Embryonic facial prominence (tissue), 1 donor: Measurements from ENCODE around the gene VAMP4.
"Not testable (repeated sequence)": the region's sequence is repeated elsewhere in the genome, so short reads cannot be mapped to it uniquely, and the experiment has no call there.

Experiments used
- DNase-seq: peaks from one replicate; pipeline ENCODE4 v3.0.0-alpha.2; 2016; ENCODE audit errors: extremely low spot score

The VAMP4 gene

DNA sequence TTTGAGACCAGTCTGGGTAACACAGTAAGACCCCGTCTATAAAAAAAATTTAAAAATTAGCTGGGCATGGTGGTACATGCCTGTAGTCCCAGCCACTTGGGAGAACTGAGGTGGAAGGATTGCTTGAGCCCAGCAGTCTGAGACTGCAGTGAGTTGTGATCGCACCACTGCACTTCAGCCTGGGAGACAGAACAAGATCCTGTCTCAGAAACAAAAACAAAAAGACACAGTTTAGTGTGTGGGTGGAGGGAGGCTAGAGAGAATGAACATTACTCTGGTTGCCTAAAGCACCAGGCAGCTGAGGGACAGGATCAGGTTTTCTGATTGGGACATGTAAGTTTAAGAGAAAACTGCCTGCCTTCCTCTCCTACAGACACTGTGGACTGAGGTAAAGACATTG, 42.3 kb downstream of the VAMP4 start:
- DNase-seq, result no peak

DNA sequence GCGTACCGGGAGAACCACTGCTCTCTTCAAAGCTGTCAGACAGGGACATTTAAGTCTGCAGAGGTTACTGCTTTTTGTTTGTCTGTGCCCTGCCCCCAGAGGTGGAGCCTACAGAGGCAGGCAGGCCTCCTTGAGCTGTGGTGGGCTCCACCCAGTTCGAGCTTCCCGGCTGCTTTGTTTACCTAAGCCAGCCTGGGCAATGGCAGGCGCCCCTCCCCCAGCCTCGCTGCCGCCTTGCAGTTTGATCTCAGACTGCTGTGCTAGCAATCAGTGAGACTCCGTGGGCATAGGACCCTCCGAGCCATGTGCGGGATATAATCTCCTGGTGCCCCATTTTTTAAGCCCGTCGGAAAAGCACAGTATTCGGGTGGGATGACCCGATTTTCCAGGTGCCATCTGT, 46.1 kb downstream of the VAMP4 start:
- DNase-seq, result not testable (repeated sequence)

- DNase-seq, result not testable (repeated sequence)
These were observed 48.3 kb downstream of the VAMP4 start for GRCh38 chr1:171693541-171693940.

- no peak for DNase-seq
These were observed 58.0 kb downstream of the VAMP4 start for GRCh38 chr1:171683870-171684269.

DNA sequence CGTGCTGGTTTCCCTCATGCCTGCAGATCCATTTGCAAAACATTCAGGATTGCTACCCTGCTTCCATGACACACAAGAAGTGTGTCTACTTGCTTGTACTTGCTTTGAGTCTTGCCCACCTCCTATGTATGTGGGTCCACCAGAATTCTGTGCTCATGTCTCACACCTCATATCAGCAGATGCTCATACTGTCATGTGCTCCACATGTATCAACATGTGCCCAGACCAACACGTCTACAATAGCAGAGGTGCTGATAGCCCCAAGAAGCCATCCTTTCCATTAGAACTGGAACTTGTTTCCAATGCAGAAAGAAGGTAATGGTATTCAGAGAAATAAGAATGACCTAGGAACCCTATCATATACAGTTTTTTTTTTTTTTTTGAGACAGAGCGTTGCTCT, 61.5 kb downstream of the VAMP4 start:
- DNase-seq, result no peak

DNA sequence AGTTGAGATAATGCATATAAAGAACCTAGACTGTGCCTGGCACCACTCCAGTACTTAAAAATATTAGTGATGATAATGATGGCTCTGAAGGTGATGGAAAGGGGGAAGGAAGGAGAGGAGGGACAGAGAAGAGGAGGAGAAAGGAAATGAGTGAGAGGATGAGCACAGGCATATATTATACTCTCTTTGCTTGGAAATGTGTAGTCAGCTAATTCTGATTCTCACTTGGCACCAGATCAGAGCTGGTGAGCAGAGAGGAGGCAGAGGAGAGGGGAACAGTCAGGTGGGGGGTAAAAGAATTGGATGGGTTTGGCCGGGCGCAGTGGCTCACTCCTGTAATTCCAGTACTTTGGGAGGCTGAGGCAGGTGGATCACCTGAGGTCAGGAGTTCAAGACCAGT, 65.0 kb downstream of the VAMP4 start:
- no peak for DNase-seq

GRCh38 chr1:171674431-171675405, 67.1 kb downstream of the VAMP4 start:
- DNase-seq, result no peak

DNA sequence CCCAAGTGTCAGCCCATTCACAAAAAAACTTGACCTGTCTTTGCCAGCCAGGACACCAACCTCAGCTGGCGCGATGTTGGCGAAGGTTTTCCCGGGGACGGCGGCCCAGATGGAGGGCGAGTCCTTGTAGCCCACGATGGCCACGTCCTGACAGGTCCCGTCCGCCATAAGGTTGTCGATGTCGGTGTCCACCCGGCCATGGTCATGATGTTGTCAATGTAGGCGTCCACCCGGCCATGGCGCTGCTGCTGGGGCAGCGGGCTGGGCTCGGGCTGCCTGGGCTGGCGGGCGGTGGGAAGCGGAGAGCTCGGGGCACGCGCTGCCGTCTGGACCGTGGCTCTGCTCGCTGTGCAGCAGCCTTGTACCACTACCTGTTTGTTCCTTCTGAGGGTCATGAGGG, 71.1 kb downstream of the VAMP4 start:
- DNase-seq, result no peak

DNA sequence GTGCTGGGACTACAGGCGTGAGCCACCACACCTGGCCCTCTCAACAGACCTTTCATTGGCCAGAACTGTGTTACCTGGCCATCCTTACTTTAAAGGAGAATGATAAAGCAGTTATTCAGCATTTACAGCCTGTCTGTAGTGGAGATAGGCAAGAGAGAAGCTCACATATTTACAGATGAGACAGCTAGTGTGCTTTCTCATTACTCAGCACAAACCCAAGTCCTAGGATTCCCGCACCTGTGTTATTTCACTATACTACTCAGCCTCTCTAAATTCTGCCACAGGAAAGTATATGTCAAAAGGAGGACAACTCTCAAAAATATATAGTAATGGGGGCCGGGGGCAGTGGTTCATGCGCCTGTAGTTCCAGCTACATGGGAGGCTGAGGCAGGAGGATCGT, 73.5 kb downstream of the VAMP4 start:
- no peak for DNase-seq

GRCh38 chr1:171666114-171666769, 75.6 kb downstream of the VAMP4 start:
- no peak for DNase-seq

GRCh38 chr1:171664976-171665375, 76.9 kb downstream of the VAMP4 start:
- no peak for DNase-seq

DNA sequence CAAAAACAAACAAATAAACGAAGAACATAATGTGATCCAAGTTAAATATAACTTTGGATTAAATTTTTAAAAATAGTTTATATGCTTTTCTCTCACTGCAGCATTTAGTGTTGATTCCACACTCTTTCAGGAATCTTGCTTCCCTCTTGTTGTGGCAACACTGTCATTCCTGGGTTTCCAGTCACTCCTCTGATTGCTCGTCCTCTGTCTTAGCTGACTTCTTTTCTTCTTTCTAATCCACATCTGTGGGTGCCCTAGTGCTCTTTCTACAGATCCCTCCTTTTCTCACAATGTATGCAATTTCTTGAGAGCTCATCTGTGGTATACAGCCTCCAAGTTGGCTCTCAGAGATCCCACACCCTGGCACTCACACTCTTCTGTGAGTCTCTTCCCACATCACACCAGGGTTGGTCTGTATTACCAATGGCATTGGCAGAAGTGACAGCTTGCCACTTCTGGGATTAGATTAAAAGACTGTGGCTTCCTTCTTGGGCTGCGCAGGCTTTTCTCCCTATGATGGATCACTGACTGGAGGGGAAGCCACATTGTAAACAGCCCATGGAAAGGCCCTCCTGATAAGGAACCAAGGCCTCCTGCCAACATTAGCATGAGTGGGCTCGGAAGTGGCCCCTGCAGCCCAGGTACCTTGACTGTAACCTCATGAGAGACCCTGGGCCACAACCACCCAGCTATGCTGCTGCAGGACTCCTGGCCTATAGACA, 77.8 kb downstream of the VAMP4 start:
- DNase-seq, result no peak

DNA sequence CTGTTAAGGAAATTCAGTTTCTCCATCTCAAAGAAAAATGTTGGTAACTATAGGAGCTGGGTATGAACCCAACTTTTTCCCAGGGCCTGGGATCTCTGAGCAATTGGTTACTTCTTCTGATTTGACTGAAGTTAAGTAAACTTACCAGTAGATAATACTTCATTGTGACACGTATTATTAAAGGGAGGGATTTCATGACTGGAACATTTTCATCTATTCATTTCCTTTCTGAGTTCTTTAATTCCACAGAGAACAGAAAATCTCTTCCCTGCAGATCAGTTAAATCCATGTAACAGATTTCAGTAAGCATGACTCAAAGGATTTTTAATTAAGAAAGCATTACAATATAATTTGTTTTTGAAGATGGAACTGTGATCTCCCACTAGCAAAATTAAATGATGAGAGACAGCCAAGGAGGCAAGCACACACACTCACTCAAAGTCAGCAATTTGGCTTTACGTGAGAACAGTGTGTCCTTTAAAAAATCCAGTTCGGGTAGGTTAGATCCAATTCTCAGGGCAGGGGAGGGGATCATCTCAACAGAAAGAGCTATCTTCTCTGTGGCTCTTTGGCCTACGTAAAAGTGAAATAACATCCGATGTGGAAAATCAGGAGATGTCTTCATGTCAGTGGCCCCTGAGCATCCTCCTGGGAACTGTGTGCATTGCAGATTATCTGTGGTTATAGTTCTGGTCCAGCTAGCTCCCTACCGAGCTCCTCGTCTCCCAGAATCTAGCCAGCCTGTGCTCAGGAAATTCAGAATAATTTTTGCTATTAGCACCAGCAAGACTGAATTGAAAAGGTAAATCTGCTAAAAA, 78.6 kb downstream of the VAMP4 start:
- no peak for DNase-seq

DNA sequence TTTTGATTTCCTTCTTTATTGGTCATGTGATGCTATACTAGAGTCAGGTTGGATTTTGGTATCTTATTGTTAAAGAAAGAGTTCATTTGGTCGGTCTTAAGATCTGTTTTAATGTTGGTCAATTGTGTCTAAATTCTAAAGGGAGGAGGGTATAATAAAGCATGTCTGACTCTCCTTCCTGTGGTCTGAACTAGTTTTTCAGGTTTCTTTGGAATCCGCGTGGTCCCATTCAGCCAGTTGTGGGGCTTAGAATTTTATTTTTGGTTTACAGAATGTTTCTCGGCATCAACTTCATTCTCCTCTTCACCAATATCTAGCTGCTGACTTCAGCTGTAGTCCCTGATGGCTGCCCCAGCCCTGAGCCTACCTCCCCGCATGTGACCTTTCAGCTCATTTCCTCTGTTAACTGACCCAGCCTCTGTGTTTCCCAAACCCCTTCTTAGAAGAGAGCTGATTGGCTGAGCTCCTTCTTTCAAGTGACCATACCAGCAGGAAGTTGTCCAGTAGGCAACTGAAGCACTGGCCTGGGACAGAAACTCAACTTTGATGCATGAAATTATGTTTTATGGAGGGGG, 80.7 kb downstream of the VAMP4 start:
- DNase-seq, result no peak

DNA sequence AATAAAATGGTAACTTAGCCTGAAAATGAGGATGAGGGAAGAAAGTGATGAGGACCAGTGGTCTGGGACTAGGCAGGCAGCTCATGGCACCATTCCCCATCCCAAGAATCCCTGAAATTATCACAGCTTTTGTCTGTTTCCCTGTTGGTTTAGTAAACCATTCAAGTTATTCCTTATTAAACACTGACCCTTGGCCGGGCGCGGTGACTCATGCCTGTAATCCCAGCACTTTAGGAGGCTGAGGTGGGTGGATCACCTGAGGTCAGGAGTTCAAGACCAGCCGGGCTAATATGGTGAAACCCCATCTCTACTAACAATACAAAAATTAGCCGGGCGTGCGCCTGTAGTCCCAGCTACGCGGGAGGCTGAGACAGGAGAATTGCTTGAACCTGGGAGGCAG, 85.7 kb downstream of the VAMP4 start:
- not testable (repeated sequence) for DNase-seq

DNA sequence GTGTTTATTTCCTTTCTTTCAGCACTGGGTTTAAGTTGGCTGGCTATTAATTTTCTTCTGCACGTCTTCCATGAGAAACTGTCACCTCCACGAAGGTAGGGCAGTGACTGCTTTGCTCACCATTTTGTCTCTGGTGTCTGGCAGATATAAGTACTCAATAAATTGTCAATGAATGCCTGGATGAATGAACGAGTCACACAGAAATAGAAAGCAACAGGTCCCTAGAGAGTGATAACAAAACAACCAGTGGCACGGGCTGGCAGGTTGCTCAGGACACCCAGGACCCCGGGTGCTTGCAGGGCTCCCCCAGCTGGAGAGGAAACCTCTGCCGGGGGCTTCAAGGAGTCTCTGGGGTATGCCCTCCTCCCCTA, 86.1 kb downstream of the VAMP4 start:
- DNase-seq, result no peak

- no peak for DNase-seq
These were observed 86.7 kb downstream of the VAMP4 start for GRCh38 chr1:171654942-171655745.

- DNase-seq, result no peak
These were observed 87.5 kb downstream of the VAMP4 start for GRCh38 chr1:171654201-171654941.

DNA sequence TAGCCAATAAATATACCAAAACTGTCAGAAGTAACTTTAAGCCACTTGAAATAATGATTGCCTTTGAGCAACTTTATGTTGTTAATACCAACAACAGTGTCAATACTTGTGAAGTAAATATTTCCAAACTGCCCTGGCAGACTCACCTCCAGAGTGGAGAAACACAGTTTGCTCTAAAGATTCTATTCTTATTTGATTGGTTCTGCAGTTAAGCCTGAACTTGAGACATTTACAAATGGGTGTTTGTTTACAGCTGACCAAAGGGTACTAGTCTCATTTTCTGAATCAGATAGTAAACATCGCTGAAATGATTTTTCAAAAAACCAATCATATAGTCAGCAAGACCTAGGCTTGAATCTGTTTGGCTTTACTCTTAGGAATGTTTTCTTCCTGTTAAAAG, 88.1 kb downstream of the VAMP4 start:
- no peak for DNase-seq
